NCI-H128 (cell line): Measurements from ENCODE around the gene USP17L20.
"Not testable (repeated sequence)": the region's sequence is repeated elsewhere in the genome, so short reads cannot be mapped to it uniquely, and the experiment has no call there.

ENCODE experiments used
- DNase-seq: peaks from one replicate; lab custom pipeline; 2025; ENCODE audit not compliant: unreplicated experiment; lab: John Stamatoyannopoulos, UW

USP17L20 gene

GRCh38 chr4:9257824-9258223 is at the start of gene USP17L20:
Gene USP17L20, plus strand, starts transcription at chr4:9258124. Its CDS starts 0 bp downstream, at chr4:9258124.
- DNase-seq, result not testable (repeated sequence)

GRCh38 chr4:9210357-9210756 is 47.6 kb upstream of the USP17L20 start, which contains the start of gene USP17L10:
Gene USP17L10, plus strand, starts transcription at chr4:9210657. Its CDS starts 0 bp downstream, at chr4:9210657.
- not testable (repeated sequence) for DNase-seq

- DNase-seq, result not testable (repeated sequence)
These were observed 43.2 kb upstream of the USP17L20 start for GRCh38 chr4:9214701-9215100.

GRCh38 chr4:9215105-9215504 is 42.8 kb upstream of the USP17L20 start, which contains the start of gene USP17L11:
Gene USP17L11, plus strand, starts transcription at chr4:9215405. Its CDS starts 0 bp downstream, at chr4:9215405.
- not testable (repeated sequence) for DNase-seq

- DNase-seq, result not testable (repeated sequence)
These were observed 38.1 kb upstream of the USP17L20 start, which contains the start of gene USP17L12 for GRCh38 chr4:9219852-9220251. Gene USP17L12, plus strand, starts transcription at chr4:9220152. Its CDS starts 0 bp downstream, at chr4:9220152.

- DNase-seq, result not testable (repeated sequence)
These were observed 33.3 kb upstream of the USP17L20 start, which contains the start of gene USP17L13 for GRCh38 chr4:9224596-9224995. Gene USP17L13, plus strand, starts transcription at chr4:9224896. Its CDS starts 0 bp downstream, at chr4:9224896.

GRCh38 chr4:9230249-9230648 is 27.7 kb upstream of the USP17L20 start:
- DNase-seq, result not testable (repeated sequence)

- not testable (repeated sequence) for DNase-seq
These were observed 23.8 kb upstream of the USP17L20 start, which contains the start of gene USP17L15 for GRCh38 chr4:9234085-9234484. Gene USP17L15, plus strand, starts transcription at chr4:9234385. Its CDS starts 0 bp downstream, at chr4:9234385.

GRCh38 chr4:9238461-9238860 is 19.5 kb upstream of the USP17L20 start:
- DNase-seq, result not testable (repeated sequence)

GRCh38 chr4:9243579-9243978 is 14.3 kb upstream of the USP17L20 start, which contains the start of gene USP17L17:
Gene USP17L17, plus strand, starts transcription at chr4:9243879. Its CDS starts 0 bp downstream, at chr4:9243879.
- not testable (repeated sequence) for DNase-seq

- DNase-seq, result not testable (repeated sequence)
These were observed 9.8 kb upstream of the USP17L20 start, which contains the start of gene USP17L18 for GRCh38 chr4:9247953-9248680. Gene USP17L18, plus strand, starts transcription at chr4:9248630. Its CDS starts 0 bp downstream, at chr4:9248630.

GRCh38 chr4:9253078-9253477 is 4.8 kb upstream of the USP17L20 start, which contains the start of gene USP17L19:
Gene USP17L19, plus strand, starts transcription at chr4:9253378. Its CDS starts 0 bp downstream, at chr4:9253378.
- DNase-seq, result not testable (repeated sequence)

GRCh38 chr4:9262572-9262971 is 4.6 kb downstream of the USP17L20 start, which contains the start of gene USP17L21:
Gene USP17L21, plus strand, starts transcription at chr4:9262872. Its CDS starts 0 bp downstream, at chr4:9262872.
- not testable (repeated sequence) for DNase-seq

- not testable (repeated sequence) for DNase-seq
These were observed 9.4 kb downstream of the USP17L20 start, which contains the start of gene USP17L22 for GRCh38 chr4:9267319-9267718. Gene USP17L22, plus strand, starts transcription at chr4:9267619. Its CDS starts 0 bp downstream, at chr4:9267619.

GRCh38 chr4:9271719-9272118 is 13.8 kb downstream of the USP17L20 start:
- not testable (repeated sequence) for DNase-seq
